NT2/D1 (cell line): ENCODE measurements around the gene CDKN2B.

Experiments used
- SUZ12 ChIP-seq: IDR thresholded peaks from 2 replicates; pipeline ENCODE4 v1.6.1; 2011; ENCODE audit not compliant: insufficient read length, insufficient read depth; ENCODE audit errors: extremely low read depth
- YY1 ChIP-seq: IDR thresholded peaks from 2 replicates; pipeline ENCODE4 v1.6.1; 2011; ENCODE audit not compliant: insufficient read length, insufficient read depth

DNA sequence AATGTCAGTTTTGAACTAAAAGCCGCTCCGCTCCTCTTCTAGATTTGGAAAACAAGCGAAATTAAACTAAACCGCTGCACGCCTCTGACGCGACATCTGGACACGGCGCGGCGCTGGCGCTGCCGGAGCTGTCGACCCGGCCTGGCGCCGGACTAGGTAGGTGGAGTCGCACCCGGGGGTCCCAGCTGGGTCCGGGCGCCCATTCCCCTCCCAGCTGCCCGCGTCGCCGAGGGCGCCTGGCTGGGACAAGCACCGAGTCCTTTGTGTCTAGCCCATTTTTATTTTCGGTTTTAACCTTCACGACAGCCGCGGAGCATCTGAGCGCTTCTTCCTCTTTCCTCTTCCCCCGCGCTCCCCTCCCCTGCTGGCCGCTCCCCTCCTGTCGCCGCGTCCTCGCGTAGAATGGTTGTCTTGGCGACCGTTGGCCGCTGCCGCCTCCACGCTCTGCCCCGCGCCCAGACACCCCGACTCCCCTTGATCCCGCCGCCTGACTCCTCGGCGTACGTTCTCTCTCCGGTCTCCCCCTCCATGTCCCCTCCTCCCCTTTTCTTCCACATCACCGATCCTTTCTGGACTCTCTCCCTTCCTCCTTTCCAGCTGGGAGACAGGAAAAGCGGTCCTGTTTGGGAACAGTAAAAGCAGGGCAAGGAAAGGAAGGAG, 14.0 kb downstream of the CDKN2B start:
- TF ChIP-seq YY1 (no peak), SUZ12 (no peak)
